NB4 (cell line): ENCODE measurements around the gene FGL2.

ENCODE experiments used
- MYC ChIP-seq: IDR thresholded peaks from 2 replicates; pipeline ENCODE4 v1.6.1; 2011; ENCODE audit warnings: low read depth, low read length
- POLR2A ChIP-seq: IDR thresholded peaks from 2 replicates; pipeline ENCODE4 v1.6.1; 2011; ENCODE audit warnings: mild to moderate bottlenecking; ENCODE audit not compliant: insufficient read length; ENCODE audit errors: extremely low read depth
- TF ChIP-seq, protein P1 (sequence below): IDR thresholded peaks from one replicate; pipeline ENCODE4 v1.5.1; 2012; ENCODE audit warnings: low read depth, low read length
- TF ChIP-seq, protein P2 (sequence below): IDR thresholded peaks from 2 replicates; pipeline ENCODE4 v1.6.1; 2011; ENCODE audit warnings: low read depth, low read length

DNA sequence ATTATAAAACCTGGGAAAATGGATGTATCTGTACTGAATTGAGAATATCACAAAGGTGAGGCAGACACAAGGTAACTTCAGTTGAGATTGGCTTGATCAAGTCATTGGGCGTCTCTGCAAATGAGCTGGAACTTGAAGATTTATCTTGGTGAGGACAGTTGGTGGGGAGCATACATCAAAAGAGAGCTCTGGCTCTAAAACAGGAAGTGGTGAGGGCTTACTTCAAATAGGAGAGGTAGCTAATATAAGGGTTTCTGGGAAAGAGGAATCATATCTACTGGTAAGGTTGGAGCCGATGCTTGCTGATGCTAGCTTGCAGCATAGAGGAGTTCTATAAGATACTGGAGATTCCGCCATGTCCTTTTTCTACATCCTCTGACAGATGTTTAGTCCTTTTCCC is 39.9 kb upstream of the FGL2 start:
- TF ChIP-seq, protein P1, sequence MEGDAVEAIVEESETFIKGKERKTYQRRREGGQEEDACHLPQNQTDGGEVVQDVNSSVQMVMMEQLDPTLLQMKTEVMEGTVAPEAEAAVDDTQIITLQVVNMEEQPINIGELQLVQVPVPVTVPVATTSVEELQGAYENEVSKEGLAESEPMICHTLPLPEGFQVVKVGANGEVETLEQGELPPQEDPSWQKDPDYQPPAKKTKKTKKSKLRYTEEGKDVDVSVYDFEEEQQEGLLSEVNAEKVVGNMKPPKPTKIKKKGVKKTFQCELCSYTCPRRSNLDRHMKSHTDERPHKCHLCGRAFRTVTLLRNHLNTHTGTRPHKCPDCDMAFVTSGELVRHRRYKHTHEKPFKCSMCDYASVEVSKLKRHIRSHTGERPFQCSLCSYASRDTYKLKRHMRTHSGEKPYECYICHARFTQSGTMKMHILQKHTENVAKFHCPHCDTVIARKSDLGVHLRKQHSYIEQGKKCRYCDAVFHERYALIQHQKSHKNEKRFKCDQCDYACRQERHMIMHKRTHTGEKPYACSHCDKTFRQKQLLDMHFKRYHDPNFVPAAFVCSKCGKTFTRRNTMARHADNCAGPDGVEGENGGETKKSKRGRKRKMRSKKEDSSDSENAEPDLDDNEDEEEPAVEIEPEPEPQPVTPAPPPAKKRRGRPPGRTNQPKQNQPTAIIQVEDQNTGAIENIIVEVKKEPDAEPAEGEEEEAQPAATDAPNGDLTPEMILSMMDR: no peak
- no peak for TF ChIP-seq MYC
- no peak for TF ChIP-seq POLR2A
- TF ChIP-seq, protein P2, sequence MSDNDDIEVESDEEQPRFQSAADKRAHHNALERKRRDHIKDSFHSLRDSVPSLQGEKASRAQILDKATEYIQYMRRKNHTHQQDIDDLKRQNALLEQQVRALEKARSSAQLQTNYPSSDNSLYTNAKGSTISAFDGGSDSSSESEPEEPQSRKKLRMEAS: no peak
